Measurements from ENCODE around the gene APC2. TPM values are rescaled to one million over a fixed set of nuclear protein-coding genes. Genes with fewer than 3 reads are reported as not detected.

Gene APC2
- total RNA-seq, 1 experiment from 2014 or later = 1.4 TPM

- peaks cover 6% of the 10 kb centered on the region for H3K4me1 Mint-ChIP-seq
- peaks cover 5% of the 10 kb centered on the region; the same call in 1 of the 2 replicates for H3K36me3 Mint-ChIP-seq
- H3K27me3 Mint-ChIP-seq (ENCODE audit: low read depth) = peaks cover 24% of the 10 kb centered on the region
- H3K27ac Mint-ChIP-seq = no peak overlapping the region
- H3K9me3 Mint-ChIP-seq = no peaks in the 10 kb centered on the region
- TF ChIP-seq RELA (CRISPR knock-in tag; IDR thresholded peaks at IDR 0.05; ENCODE audit: borderline replicate concordance) (no peak), GABPB1 (CRISPR knock-in tag; IDR thresholded peaks at IDR 0.05) (no peak), NR3C1 (CRISPR knock-in tag; conservative IDR thresholded peaks at IDR 0.05; ENCODE audit: low read depth) (no peak), E2F1 (CRISPR knock-in tag; IDR thresholded peaks at IDR 0.05) (no peak), RORB (CRISPR knock-in tag; IDR thresholded peaks at IDR 0.05) (no peak), ZNF121 (CRISPR knock-in tag; IDR thresholded peaks at IDR 0.05) (no peak), ETV6 (CRISPR knock-in tag; IDR thresholded peaks at IDR 0.05) (no peak), GRHL2 (CRISPR knock-in tag; IDR thresholded peaks at IDR 0.05; ENCODE audit: insufficient replicate concordance, severe bottlenecking) (no peak), NFE2L1 (CRISPR knock-in tag; IDR thresholded peaks at IDR 0.05) (no peak)
- TF ChIP-seq, protein P1, sequence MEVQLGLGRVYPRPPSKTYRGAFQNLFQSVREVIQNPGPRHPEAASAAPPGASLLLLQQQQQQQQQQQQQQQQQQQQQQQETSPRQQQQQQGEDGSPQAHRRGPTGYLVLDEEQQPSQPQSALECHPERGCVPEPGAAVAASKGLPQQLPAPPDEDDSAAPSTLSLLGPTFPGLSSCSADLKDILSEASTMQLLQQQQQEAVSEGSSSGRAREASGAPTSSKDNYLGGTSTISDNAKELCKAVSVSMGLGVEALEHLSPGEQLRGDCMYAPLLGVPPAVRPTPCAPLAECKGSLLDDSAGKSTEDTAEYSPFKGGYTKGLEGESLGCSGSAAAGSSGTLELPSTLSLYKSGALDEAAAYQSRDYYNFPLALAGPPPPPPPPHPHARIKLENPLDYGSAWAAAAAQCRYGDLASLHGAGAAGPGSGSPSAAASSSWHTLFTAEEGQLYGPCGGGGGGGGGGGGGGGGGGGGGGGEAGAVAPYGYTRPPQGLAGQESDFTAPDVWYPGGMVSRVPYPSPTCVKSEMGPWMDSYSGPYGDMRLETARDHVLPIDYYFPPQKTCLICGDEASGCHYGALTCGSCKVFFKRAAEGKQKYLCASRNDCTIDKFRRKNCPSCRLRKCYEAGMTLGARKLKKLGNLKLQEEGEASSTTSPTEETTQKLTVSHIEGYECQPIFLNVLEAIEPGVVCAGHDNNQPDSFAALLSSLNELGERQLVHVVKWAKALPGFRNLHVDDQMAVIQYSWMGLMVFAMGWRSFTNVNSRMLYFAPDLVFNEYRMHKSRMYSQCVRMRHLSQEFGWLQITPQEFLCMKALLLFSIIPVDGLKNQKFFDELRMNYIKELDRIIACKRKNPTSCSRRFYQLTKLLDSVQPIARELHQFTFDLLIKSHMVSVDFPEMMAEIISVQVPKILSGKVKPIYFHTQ (CRISPR knock-in tag; IDR thresholded peaks at IDR 0.05) = no peak
- CTCF ChIA-PET = no interaction called here
- H3K4me3 Mint-ChIP-seq = no peak overlapping the region
- DNase-seq (ENCODE audit: low spot score) (no peak), ATAC-seq (no peak)
- POLR2A ChIA-PET = interaction anchor here (0.6 kb wide), 1 partner anchor 23 kb away, joined by 3 read pairs; no protein-coding TSS in a partner anchor
Measured at GRCh38 chr19:1495051-1495798, 45.3 kb downstream of the APC2 start.

DNA sequence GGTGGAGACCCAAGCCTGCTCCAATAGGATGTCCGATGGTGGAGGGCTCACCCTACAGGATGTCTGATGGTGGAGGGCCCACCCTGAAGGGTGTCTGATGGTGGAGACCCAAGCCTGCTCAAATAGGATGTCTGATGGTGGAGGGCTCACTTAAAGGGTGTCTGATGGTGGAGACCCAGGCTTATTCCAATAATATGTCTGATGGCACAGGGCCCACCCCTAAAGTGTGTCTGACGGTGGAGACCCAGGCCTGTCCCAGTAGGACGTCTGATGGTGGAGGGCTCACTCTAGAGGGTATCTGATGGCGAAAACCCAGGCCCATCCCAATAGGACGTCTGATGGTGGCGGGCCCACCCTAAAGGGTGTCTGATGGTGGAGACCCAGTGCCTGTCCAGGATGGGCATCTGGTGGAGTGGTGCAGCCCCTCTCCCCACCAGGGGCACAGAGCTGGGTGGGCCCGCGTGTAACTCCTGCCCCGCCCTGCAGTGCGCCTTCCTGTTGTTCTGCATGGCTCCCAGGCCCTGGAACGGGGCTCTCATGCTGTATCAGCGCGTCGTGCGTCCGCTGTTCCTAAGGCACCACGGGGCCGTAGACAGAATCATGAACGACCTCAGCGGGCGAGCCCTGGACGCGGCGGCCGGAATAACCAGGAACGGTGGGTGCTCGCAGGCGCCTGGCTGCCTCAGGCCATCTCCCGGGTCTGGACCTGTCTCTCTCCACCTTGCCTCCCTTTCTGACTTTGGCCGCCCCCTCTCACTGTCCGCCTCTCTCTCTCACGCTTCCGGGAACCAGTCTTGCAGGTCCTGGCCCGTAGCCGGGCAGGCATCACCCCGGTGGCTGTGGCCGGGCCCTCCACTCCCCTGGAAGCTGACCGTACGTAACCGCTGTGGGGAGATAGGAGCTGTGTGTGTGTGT lies 46.1 kb downstream of the APC2 start:
- Mint-ChIP-seq H3K9me3 (no peaks in the 10 kb centered on the region), H3K27ac (no peak overlapping the region), H3K4me3 (no peak overlapping the region), H3K36me3 (peaks cover 5% of the 10 kb centered on the region; the same call in 1 of the 2 replicates), H3K27me3 (ENCODE audit: low read depth) (peaks cover 26% of the 10 kb centered on the region), H3K4me1 (peaks cover 6% of the 10 kb centered on the region)
- ChIA-PET CTCF (no interaction called here), POLR2A (no interaction called here)
- no peak for ATAC-seq
- no peak for DNase-seq (ENCODE audit: low spot score)
- TF ChIP-seq, protein P2, sequence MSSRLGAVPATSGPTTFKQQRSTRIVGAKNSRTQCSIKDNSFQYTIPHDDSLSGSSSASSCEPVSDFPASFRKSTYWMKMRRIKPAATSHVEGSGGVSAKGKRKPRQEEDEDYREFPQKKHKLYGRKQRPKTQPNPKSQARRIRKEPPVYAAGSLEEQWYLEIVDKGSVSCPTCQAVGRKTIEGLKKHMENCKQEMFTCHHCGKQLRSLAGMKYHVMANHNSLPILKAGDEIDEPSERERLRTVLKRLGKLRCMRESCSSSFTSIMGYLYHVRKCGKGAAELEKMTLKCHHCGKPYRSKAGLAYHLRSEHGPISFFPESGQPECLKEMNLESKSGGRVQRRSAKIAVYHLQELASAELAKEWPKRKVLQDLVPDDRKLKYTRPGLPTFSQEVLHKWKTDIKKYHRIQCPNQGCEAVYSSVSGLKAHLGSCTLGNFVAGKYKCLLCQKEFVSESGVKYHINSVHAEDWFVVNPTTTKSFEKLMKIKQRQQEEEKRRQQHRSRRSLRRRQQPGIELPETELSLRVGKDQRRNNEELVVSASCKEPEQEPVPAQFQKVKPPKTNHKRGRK (CRISPR knock-in tag; IDR thresholded peaks at IDR 0.05; ENCODE audit: borderline replicate concordance) = no peak
- TF ChIP-seq NR3C1 (CRISPR knock-in tag; conservative IDR thresholded peaks at IDR 0.05; ENCODE audit: low read depth) (no peak), RORB (CRISPR knock-in tag; IDR thresholded peaks at IDR 0.05) (no peak), SMAD4 (CRISPR knock-in tag; IDR thresholded peaks at IDR 0.05) (no peak), ZBTB21 (CRISPR knock-in tag; IDR thresholded peaks at IDR 0.05; ENCODE audit: borderline replicate concordance) (no peak), ZNF671 (CRISPR knock-in tag; IDR thresholded peaks at IDR 0.05) (no peak), FOXP1 (CRISPR knock-in tag; IDR thresholded peaks at IDR 0.05; ENCODE audit: borderline replicate concordance) (no peak), TCF7 (CRISPR knock-in tag; IDR thresholded peaks at IDR 0.05; ENCODE audit: low read depth) (no peak), ATF2 (CRISPR knock-in tag; IDR thresholded peaks at IDR 0.05; ENCODE audit: borderline replicate concordance, low read depth) (no peak), E2F1 (CRISPR knock-in tag; IDR thresholded peaks at IDR 0.05) (no peak), ERG (CRISPR knock-in tag; IDR thresholded peaks at IDR 0.05) (no peak), SMAD3 (CRISPR knock-in tag; IDR thresholded peaks at IDR 0.05; ENCODE audit: borderline replicate concordance) (no peak)
- TF ChIP-seq, protein P3, sequence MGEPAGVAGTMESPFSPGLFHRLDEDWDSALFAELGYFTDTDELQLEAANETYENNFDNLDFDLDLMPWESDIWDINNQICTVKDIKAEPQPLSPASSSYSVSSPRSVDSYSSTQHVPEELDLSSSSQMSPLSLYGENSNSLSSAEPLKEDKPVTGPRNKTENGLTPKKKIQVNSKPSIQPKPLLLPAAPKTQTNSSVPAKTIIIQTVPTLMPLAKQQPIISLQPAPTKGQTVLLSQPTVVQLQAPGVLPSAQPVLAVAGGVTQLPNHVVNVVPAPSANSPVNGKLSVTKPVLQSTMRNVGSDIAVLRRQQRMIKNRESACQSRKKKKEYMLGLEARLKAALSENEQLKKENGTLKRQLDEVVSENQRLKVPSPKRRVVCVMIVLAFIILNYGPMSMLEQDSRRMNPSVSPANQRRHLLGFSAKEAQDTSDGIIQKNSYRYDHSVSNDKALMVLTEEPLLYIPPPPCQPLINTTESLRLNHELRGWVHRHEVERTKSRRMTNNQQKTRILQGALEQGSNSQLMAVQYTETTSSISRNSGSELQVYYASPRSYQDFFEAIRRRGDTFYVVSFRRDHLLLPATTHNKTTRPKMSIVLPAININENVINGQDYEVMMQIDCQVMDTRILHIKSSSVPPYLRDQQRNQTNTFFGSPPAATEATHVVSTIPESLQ (CRISPR knock-in tag; IDR thresholded peaks at IDR 0.05) = no peak

Data from WTC11 (cell line).